HCT116 (cell line): Measurements from ENCODE around the gene ADAMTS14. TPM values are rescaled to one million over a fixed set of nuclear protein-coding genes. Genes with fewer than 3 reads are reported as not detected.

Experiments used
- ATAC-seq: fragments of 200-7000 bp; cut with Tn5 transposase; 2 replicates; pipeline ENCODE4 v1.9.1; 2020; ENCODE audit warnings: mild to moderate bottlenecking, moderate library complexity
- BruUV-seq: library from RNA; stranded (reverse); fragments of 400-500 nt; replicated peaks from 2 replicates; lab custom pipeline; 2021; lab: Mats Ljungman, UMichigan
- CTCF ChIA-PET: fragments of 300-600 bp; sonication (Branson Sonifier 250); formaldehyde crosslinking; loops from one replicate; lab custom pipeline; 2021; ENCODE audit warnings: antibody characterized with exemption; lab: Charles Lee
- POLR2A ChIA-PET: fragments of 300-600, 350-600 bp; sonication (Branson Sonifier 250); formaldehyde crosslinking; loops from one replicate; lab custom pipeline; 2021; ENCODE audit warnings: antibody characterized with exemption; lab: Charles Lee
- RAD21 ChIA-PET, 2 experiments: fragments of 300-600 bp; sonication (Branson Sonifier 250); formaldehyde crosslinking; loops; one replicate each; lab custom pipeline; 2023; ENCODE audit warnings: low total read pairs in 2 of 2; ENCODE audit not compliant: uncharacterized antibody in 2 of 2, unreplicated experiment in 2 of 2, low non-redundant PET in 1 of 2; lab: Charles Lee
- DNase-seq: peaks from one replicate; pipeline ENCODE4 v3.0.0-alpha.2; 2010; ENCODE audit warnings: low read depth, low spot score
- H2AFZ ChIP-seq: fragments of 200-600 bp; shearing (Covaris generic), sonication (generic); 2 replicates; pipeline ENCODE4 v1.6.1; 2017; ENCODE audit warnings: low read depth, mixed run types, mixed read lengths, antibody characterized with exemption, low read length; ENCODE audit not compliant: poor library complexity, severe bottlenecking
- H3K27ac ChIP-seq: 2 replicates; pipeline ENCODE4 v1.5.1; 2012; ENCODE audit warnings: low read depth, low read length
- H3K27me3 ChIP-seq: fragments of 200-600 bp; sonication (generic); 2 replicates; pipeline ENCODE4 v1.6.1; 2016; ENCODE audit warnings: mixed run types, low read length, mixed read lengths; ENCODE audit not compliant: insufficient read depth
- H3K36me3 ChIP-seq, 2 experiments: fragments of 200-500 bp in 1 of 2; fragments of 200-600 bp in 1 of 2; sonication (Bioruptor generic) in 1 of 2; sonication (generic) in 1 of 2; 2 replicates each; pipeline versions ENCODE4 v1.5.1 to v1.6.1; 2014 to 2016; ENCODE audit warnings: low read length in 2 of 2, inconsistent platforms in 1 of 2, mixed read lengths in 1 of 2, mixed run types in 1 of 2; ENCODE audit not compliant: insufficient read depth in 2 of 2, control insufficient read depth in 1 of 2
- H3K4me1 ChIP-seq, 2 experiments: fragments of 200-600 bp in 1 of 2; sonication (generic) in 1 of 2; 2 replicates each; pipeline versions ENCODE4 v1.5.1 to v1.6.1; 2012 to 2017; ENCODE audit warnings: low read length in 2 of 2, inconsistent platforms in 1 of 2, mild to moderate bottlenecking in 1 of 2, mixed read lengths in 1 of 2, mixed run types in 1 of 2, moderate library complexity in 1 of 2; ENCODE audit not compliant: insufficient read depth in 2 of 2, control insufficient read depth in 1 of 2
- H3K4me2 ChIP-seq: fragments of 200-600 bp; sonication (generic); 2 replicates; pipeline ENCODE4 v1.6.1; 2017; ENCODE audit warnings: mixed run types, low read length, mixed read lengths
- H3K4me3 ChIP-seq, 2 experiments: fragments of 200-600 bp in 1 of 2; sonication (generic) in 1 of 2; replicated peaks in 1 of 2; 2 replicates each; pipeline ENCODE4 v1.5.1; 2011 to 2016; ENCODE audit warnings: low read length in 2 of 2, control low read depth in 1 of 2, low read depth in 1 of 2, mild to moderate bottlenecking in 1 of 2, mixed read lengths in 1 of 2, mixed run types in 1 of 2
- H3K79me2 ChIP-seq: fragments of 200-600 bp; sonication (generic); 2 replicates; pipeline ENCODE4 v1.6.1; 2017; ENCODE audit warnings: mild to moderate bottlenecking, mixed run types, low read length, moderate library complexity, mixed read lengths; ENCODE audit not compliant: insufficient read depth
- H3K9ac ChIP-seq: fragments of 200-600 bp; sonication (generic); 2 replicates; pipeline ENCODE4 v1.6.1; 2016; ENCODE audit warnings: low read length, mixed read lengths
- H3K9me2 ChIP-seq: fragments of 200-600 bp; sonication (generic), shearing (Covaris generic); 2 replicates; pipeline ENCODE4 v1.6.1; 2017; ENCODE audit warnings: mixed run types, mild to moderate bottlenecking, moderate library complexity; ENCODE audit not compliant: insufficient read depth
- H3K9me3 ChIP-seq, 2 experiments: fragments of 200-500 bp in 1 of 2; fragments of 200-600 bp in 1 of 2; sonication (Bioruptor generic) in 1 of 2; sonication (generic) in 1 of 2; 2 replicates each; pipeline ENCODE4 v1.6.1; 2014 to 2017; ENCODE audit warnings: low read length in 2 of 2, mixed read lengths in 2 of 2, inconsistent platforms in 1 of 2, low read depth in 1 of 2, mild to moderate bottlenecking in 1 of 2, mixed run types in 1 of 2, moderate library complexity in 1 of 2; ENCODE audit not compliant: control insufficient read depth in 1 of 2, insufficient read depth in 1 of 2
- H4K20me1 ChIP-seq: fragments of 200-600 bp; sonication (generic), shearing (Covaris generic); 2 replicates; pipeline ENCODE4 v1.6.1; 2017; ENCODE audit warnings: mixed run types, mild to moderate bottlenecking, moderate library complexity; ENCODE audit not compliant: insufficient read depth
- CEBPB ChIP-seq: IDR thresholded peaks from 2 replicates; pipeline ENCODE4 v1.6.1; 2012; ENCODE audit warnings: low read depth
- EGR1 ChIP-seq: IDR thresholded peaks from 2 replicates; pipeline ENCODE4 v1.6.1; 2012; ENCODE audit warnings: low read depth
- ELF1 ChIP-seq: IDR thresholded peaks from 2 replicates; pipeline ENCODE4 v1.6.1; 2012; ENCODE audit warnings: low read depth, borderline replicate concordance
- EZH2 ChIP-seq: fragments of 200-600 bp; sonication (generic); IDR thresholded peaks from 2 replicates; pipeline ENCODE4 v1.6.1; 2017; ENCODE audit warnings: antibody characterized with exemption, mixed run types
- EZH2phosphoT487 ChIP-seq: fragments of 200-600 bp; IDR thresholded peaks from 2 replicates; pipeline ENCODE4 v1.6.1; 2018; ENCODE audit warnings: antibody characterized with exemption, borderline replicate concordance
- FOSL1 ChIP-seq: IDR thresholded peaks from 2 replicates; pipeline ENCODE4 v1.6.1; 2012; ENCODE audit warnings: low read depth
- JUND ChIP-seq: IDR thresholded peaks from 2 replicates; pipeline ENCODE4 v1.6.1; 2012
- SP1 ChIP-seq: IDR thresholded peaks from 2 replicates; pipeline ENCODE4 v1.6.1; 2012; ENCODE audit warnings: low read depth
- SRF ChIP-seq: IDR thresholded peaks from 2 replicates; pipeline ENCODE4 v1.6.1; 2012; ENCODE audit warnings: low read depth
- TCF7L2 ChIP-seq: IDR thresholded peaks from 2 replicates; pipeline ENCODE4 v1.7.0; 2011; ENCODE audit warnings: borderline replicate concordance, inconsistent platforms; ENCODE audit not compliant: insufficient read depth, insufficient read length; ENCODE audit errors: extremely low read depth
- YY1 ChIP-seq: IDR thresholded peaks from 2 replicates; pipeline ENCODE4 v1.6.1; 2011; ENCODE audit warnings: low read length, low read depth, moderate library complexity, mild to moderate bottlenecking; ENCODE audit not compliant: insufficient replicate concordance; ENCODE audit errors: extremely low read depth
- ZNF274 ChIP-seq: fragments of 200-500 bp; sonication (Bioruptor generic); IDR thresholded peaks from 2 replicates; pipeline ENCODE4 v1.6.1; 2014; ENCODE audit warnings: mild to moderate bottlenecking, low read depth, low read length, inconsistent platforms
- intact Hi-C: fragments of 100-400 bp; cut with micrococcal nuclease; formaldehyde crosslinking; loops from 2 replicates; pipeline ENCODE4 v1.10.0; 2022
- total RNA-seq: library from RNA; stranded (reverse); gene quantifications from one replicate; pipeline ENCODE4 v1.2.1, GENCODE V29; 2021; ENCODE audit not compliant: unreplicated experiment
- TF ChIP-seq, protein P1 (sequence below): IDR thresholded peaks from 2 replicates; pipeline ENCODE4 v1.6.1; 2012; ENCODE audit warnings: low read depth
- TF ChIP-seq, protein P2 (sequence below): IDR thresholded peaks from 2 replicates; pipeline ENCODE4 v1.6.1; 2012

The ADAMTS14 gene
- total RNA-seq, 1 experiment from 2014 or later: 13.2 TPM

DNA sequence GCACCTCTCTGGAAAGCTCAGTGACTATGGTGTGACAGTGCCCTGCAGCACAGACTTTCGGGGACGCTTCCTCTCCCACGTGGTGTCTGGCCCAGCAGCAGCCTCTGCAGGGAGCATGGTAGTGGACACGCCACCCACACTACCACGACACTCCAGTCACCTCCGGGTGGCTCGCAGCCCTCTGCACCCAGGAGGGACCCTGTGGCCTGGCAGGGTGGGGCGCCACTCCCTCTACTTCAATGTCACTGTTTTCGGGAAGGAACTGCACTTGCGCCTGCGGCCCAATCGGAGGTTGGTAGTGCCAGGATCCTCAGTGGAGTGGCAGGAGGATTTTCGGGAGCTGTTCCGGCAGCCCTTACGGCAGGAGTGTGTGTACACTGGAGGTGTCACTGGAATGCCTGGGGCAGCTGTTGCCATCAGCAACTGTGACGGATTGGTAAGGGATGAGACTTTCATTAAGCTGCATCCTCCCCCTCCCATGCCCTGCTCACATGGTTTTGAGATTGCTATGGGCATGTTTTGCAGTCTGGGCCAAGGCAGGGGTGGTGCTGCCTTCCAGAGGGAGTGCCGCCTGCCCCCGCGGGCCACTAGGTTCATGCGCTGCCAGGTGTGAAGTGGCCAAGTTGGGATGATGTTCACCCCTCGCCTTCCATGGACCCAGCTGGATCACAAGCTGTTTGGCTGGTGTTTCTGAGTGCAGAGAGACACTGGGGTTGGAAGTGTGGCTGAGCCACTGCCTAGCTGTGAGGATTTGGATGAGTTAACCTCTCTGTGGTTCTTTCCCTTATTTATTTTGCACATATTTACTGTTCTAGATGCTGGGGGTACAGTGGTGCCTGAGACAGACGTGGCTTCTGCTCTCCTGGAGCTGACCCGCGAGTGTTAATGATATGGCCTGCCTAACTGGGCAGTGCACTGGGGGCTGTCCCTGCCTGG, 2.5 kb downstream of the ADAMTS14 start:
- no peak overlapping the region for H3K4me3 ChIP-seq
- H3K4me2 ChIP-seq: no peak overlapping the region
- no peak for DNase-seq
- H3K9me2 ChIP-seq: no peaks in the 10 kb centered on the region
- no peak overlapping the region for H3K27ac ChIP-seq
- no peak overlapping the region for H3K9ac ChIP-seq
- H3K9me3 ChIP-seq: no peaks in the 10 kb centered on the region
- no peak overlapping the region for H2AFZ ChIP-seq
- CTCF ChIA-PET: no interaction called here
- TF ChIP-seq YY1 (no peak), EZH2 (no peak), TCF7L2 (no peak), ZNF274 (no peak)
- TF ChIP-seq, all 23 proteins: peak for 0
- ChIA-PET POLR2A (no interaction called here), RAD21 (no interaction called here)
- intact Hi-C loops: loop anchor here (5.0 kb wide), 1 partner anchor 118 kb away; no protein-coding TSS in a partner anchor
- BruUV-seq: no TSS peak
- Histone ChIP-seq H4K20me1 (no peaks in the 10 kb centered on the region), H3K79me2 (peaks cover 58% of the 10 kb centered on the region; the same call in 1 of the 2 replicates), H3K36me3 (peaks cover 0 to 18% of the 10 kb centered on the region in 2 experiments; a peak in 2 of 4 replicates), H3K27me3 (no peaks in the 10 kb centered on the region), H3K4me1 (peaks cover 18 to 59% of the 10 kb centered on the region in 2 experiments)
- no peak for ATAC-seq

DNA sequence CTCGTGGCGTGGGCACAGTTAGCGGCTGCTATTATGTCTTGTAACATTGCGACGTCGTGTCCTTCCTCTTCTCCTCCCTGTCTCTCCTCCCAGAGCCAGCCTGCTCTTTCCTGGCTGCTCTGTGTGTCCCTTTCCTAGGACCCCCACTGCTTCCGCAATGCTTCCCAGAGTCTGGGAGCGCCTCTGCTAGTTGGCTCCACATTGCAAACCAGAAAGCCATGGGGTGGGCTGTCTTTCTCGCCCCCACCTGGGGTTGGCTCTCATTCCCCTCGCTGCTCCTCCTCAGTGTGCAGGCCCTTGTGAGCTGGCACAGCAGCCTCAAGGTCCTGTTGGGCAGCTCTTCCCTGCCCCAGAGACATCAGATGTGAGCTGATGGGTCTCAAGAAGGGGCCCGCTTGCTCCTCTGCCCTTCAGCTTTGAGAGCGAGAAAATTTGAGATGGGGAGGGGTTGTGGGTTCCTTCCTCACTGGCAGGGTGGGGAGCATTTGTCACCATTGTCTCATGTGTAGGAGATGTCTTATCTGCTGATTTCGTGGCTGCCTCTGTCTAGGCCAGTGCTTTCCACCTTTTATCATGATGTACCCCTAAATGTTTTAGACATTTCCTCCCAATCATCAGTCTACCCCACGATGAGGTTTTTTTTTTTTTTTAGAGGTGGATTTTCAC, 3.3 kb downstream of the ADAMTS14 start:
- Histone ChIP-seq H3K27ac (no peak overlapping the region), H3K9ac (no peak overlapping the region), H2AFZ (no peak overlapping the region), H4K20me1 (no peaks in the 10 kb centered on the region), H3K4me2 (no peak overlapping the region), H3K9me3 (no peaks in the 10 kb centered on the region), H3K4me1 (peaks cover 18 to 52% of the 10 kb centered on the region in 2 experiments), H3K9me2 (no peaks in the 10 kb centered on the region), H3K4me3 (no peak overlapping the region), H3K27me3 (no peaks in the 10 kb centered on the region), H3K36me3 (peaks cover 0 to 18% of the 10 kb centered on the region in 2 experiments; a peak in 2 of 4 replicates), H3K79me2 (peaks cover 58% of the 10 kb centered on the region; the same call in 1 of the 2 replicates)
- CTCF ChIA-PET: no interaction called here
- RAD21 ChIA-PET: no interaction called here
- intact Hi-C loops: no loop called here
- ATAC-seq (no peak), DNase-seq (no peak)
- BruUV-seq: no TSS peak
- POLR2A ChIA-PET: no interaction called here
- TF ChIP-seq JUND (no peak), FOSL1 (no peak), EZH2phosphoT487 (no peak), EGR1 (no peak), ELF1 (no peak), YY1 (no peak), SP1 (no peak), SRF (no peak), TCF7L2 (no peak), CEBPB (no peak)
- TF ChIP-seq, protein P1, sequence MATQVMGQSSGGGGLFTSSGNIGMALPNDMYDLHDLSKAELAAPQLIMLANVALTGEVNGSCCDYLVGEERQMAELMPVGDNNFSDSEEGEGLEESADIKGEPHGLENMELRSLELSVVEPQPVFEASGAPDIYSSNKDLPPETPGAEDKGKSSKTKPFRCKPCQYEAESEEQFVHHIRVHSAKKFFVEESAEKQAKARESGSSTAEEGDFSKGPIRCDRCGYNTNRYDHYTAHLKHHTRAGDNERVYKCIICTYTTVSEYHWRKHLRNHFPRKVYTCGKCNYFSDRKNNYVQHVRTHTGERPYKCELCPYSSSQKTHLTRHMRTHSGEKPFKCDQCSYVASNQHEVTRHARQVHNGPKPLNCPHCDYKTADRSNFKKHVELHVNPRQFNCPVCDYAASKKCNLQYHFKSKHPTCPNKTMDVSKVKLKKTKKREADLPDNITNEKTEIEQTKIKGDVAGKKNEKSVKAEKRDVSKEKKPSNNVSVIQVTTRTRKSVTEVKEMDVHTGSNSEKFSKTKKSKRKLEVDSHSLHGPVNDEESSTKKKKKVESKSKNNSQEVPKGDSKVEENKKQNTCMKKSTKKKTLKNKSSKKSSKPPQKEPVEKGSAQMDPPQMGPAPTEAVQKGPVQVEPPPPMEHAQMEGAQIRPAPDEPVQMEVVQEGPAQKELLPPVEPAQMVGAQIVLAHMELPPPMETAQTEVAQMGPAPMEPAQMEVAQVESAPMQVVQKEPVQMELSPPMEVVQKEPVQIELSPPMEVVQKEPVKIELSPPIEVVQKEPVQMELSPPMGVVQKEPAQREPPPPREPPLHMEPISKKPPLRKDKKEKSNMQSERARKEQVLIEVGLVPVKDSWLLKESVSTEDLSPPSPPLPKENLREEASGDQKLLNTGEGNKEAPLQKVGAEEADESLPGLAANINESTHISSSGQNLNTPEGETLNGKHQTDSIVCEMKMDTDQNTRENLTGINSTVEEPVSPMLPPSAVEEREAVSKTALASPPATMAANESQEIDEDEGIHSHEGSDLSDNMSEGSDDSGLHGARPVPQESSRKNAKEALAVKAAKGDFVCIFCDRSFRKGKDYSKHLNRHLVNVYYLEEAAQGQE: no peak
- TF ChIP-seq, protein P2, sequence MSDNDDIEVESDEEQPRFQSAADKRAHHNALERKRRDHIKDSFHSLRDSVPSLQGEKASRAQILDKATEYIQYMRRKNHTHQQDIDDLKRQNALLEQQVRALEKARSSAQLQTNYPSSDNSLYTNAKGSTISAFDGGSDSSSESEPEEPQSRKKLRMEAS: no peak
